ENCODE results near the gene STARD4. TPM values are rescaled to one million over a fixed set of nuclear protein-coding genes. Genes with fewer than 3 reads are reported as not detected.

The STARD4 gene
- total RNA-seq, 2 experiments from 2014 or later = 14.9 to 15.2 TPM

DNA sequence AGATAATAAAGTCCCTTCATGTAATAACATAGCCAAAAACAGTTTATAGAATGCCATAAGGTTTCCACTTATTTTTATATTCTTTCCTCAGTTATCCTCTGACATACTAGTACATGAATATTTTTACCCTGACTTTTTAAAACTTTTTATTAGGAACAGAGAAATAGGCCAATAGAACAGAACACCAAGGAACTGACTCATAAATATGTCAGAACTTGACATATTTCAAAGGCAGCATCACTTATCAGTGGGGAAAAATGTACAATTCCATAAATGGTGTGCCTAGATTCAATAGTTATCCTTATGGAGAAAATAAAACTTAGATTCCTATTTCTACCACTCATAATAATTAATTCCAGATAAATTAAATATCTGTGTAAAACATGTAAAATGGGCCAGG is 9.4 kb downstream of the STARD4 start:
- peaks cover 9% of the 10 kb centered on the region for H3K36me3 Mint-ChIP-seq (ENCODE audit: low read depth)
- no peak for ATAC-seq (ENCODE audit: poor library complexity)
- H3K27me3 Mint-ChIP-seq = no peaks in the 10 kb centered on the region
- Histone ChIP-seq H3K27me3 (ENCODE audit: control insufficient read depth in 1 of 2, insufficient read depth in 2 of 2, low read length in 2 of 2) (no peaks in the 10 kb centered on the region), H3K4me1 (ENCODE audit: insufficient read depth, low read length) (no peaks in the 10 kb centered on the region), H3K9me3 (ENCODE audit: control insufficient read depth in 1 of 2, insufficient read depth in 1 of 2, low read length in 2 of 2) (no peaks in the 10 kb centered on the region), H3K36me3 (ENCODE audit: insufficient read depth, low read length) (peaks cover 9% of the 10 kb centered on the region), H3K4me3 (ENCODE audit: low read length) (no peak overlapping the region), H3K27ac (ENCODE audit: low read depth in 1 of 2, low read length in 2 of 2) (no peak overlapping the region)
- no peaks in the 10 kb centered on the region for H3K9me3 Mint-ChIP-seq
- H3K27ac Mint-ChIP-seq = no peak overlapping the region
- TF ChIP-seq CTCF (IDR thresholded peaks at IDR 0.05) = no peak
- no peak overlapping the region for H3K4me3 Mint-ChIP-seq
- CTCF ChIA-PET = no interaction called here
- intact Hi-C loops (cut with DNase I, micrococcal nuclease) = no loop called here
- POLR2A ChIA-PET = no interaction called here
- no peak for DNase-seq
- H3K4me1 Mint-ChIP-seq (ENCODE audit: low read depth) = peaks cover 9% of the 10 kb centered on the region

- TF ChIP-seq CTCF (IDR thresholded peaks at IDR 0.05) = no peak
- Mint-ChIP-seq H3K27ac (peak overlapping the region; percentile 45), H3K27me3 (no peaks in the 10 kb centered on the region), H3K4me3 (no peak overlapping the region), H3K9me3 (no peaks in the 10 kb centered on the region), H3K4me1 (ENCODE audit: low read depth) (peaks cover 19% of the 10 kb centered on the region), H3K36me3 (ENCODE audit: low read depth) (peaks cover 21% of the 10 kb centered on the region)
- peak overlapping the region in 1 of 2 donors; percentile 10 for H3K27ac ChIP-seq (ENCODE audit: low read depth in 1 of 2, low read length in 2 of 2)
- H3K27me3 ChIP-seq (ENCODE audit: control insufficient read depth in 1 of 2, insufficient read depth in 2 of 2, low read length in 2 of 2) = no peaks in the 10 kb centered on the region
- ChIA-PET POLR2A (no interaction called here), CTCF (no interaction called here)
- no peak overlapping the region for H3K4me3 ChIP-seq (ENCODE audit: low read length)
- H3K36me3 ChIP-seq (ENCODE audit: insufficient read depth, low read length) = peaks cover 16% of the 10 kb centered on the region
- no peaks in the 10 kb centered on the region for H3K4me1 ChIP-seq (ENCODE audit: insufficient read depth, low read length)
- DNase-seq (no peak), ATAC-seq (ENCODE audit: poor library complexity) (no peak)
- H3K9me3 ChIP-seq (ENCODE audit: control insufficient read depth in 1 of 2, insufficient read depth in 1 of 2, low read length in 2 of 2) = no peaks in the 10 kb centered on the region
- intact Hi-C loops (cut with DNase I, micrococcal nuclease) = no loop called here
Observed at GRCh38 chr5:111498346-111498745, 14.0 kb downstream of the STARD4 start.

GRCh38 chr5:111495159-111495558 is 17.2 kb downstream of the STARD4 start:
- peaks cover 27% of the 10 kb centered on the region for H3K4me1 Mint-ChIP-seq (ENCODE audit: low read depth)
- peaks cover 28% of the 10 kb centered on the region for H3K36me3 Mint-ChIP-seq (ENCODE audit: low read depth)
- no peak for ATAC-seq (ENCODE audit: poor library complexity)
- ChIA-PET POLR2A (interaction anchor here (1.7 kb wide), 1 partner anchor 17 kb away, joined by 4 read pairs; the partner anchor contains the start of gene STARD4), CTCF (no interaction called here)
- no peak for DNase-seq
- no peaks in the 10 kb centered on the region for H3K4me1 ChIP-seq (ENCODE audit: insufficient read depth, low read length)
- no peaks in the 10 kb centered on the region for H3K27me3 ChIP-seq (ENCODE audit: control insufficient read depth in 1 of 2, insufficient read depth in 2 of 2, low read length in 2 of 2)
- no peaks in the 10 kb centered on the region for H3K9me3 Mint-ChIP-seq
- no peak for TF ChIP-seq CTCF (IDR thresholded peaks at IDR 0.05)
- H3K4me3 Mint-ChIP-seq = no peak overlapping the region
- peaks cover 16% of the 10 kb centered on the region for H3K36me3 ChIP-seq (ENCODE audit: insufficient read depth, low read length)
- intact Hi-C loops (cut with DNase I, micrococcal nuclease) = no loop called here
- H3K27ac ChIP-seq (ENCODE audit: low read depth in 1 of 2, low read length in 2 of 2) = no peak overlapping the region
- no peaks in the 10 kb centered on the region for H3K9me3 ChIP-seq (ENCODE audit: control insufficient read depth in 1 of 2, insufficient read depth in 1 of 2, low read length in 2 of 2)
- no peaks in the 10 kb centered on the region for H3K27me3 Mint-ChIP-seq
- peak overlapping the region; percentile 39 for H3K27ac Mint-ChIP-seq
- H3K4me3 ChIP-seq (ENCODE audit: low read length) = no peak overlapping the region

Data from CD4-positive, alpha-beta T cell (primary cell).